ENCODE results near the gene MLLT10.

MLLT10 gene

DNA sequence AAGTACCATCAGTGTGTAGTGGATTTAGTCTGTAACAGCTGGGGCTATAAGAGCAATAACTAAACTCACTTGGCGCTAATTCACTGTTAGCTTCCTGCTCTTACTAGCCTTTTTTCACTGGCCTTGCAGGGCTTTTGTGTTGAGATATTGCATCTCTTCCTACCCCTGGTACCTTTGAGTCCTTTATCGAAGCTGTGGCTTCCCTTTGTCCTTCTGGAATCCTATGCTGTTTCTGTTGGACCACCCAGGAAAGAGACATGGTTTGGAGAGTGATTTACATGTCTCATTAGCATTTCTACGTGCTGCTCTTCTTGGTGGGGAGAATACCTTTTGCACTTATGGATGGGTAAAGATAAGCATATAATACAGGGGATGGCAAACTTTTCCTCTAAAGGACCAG is 103.8 kb downstream of the MLLT10 start:
- no peak for DNase-seq (ENCODE audit: insufficient read length, low spot score)
- TF ChIP-seq, protein P1, sequence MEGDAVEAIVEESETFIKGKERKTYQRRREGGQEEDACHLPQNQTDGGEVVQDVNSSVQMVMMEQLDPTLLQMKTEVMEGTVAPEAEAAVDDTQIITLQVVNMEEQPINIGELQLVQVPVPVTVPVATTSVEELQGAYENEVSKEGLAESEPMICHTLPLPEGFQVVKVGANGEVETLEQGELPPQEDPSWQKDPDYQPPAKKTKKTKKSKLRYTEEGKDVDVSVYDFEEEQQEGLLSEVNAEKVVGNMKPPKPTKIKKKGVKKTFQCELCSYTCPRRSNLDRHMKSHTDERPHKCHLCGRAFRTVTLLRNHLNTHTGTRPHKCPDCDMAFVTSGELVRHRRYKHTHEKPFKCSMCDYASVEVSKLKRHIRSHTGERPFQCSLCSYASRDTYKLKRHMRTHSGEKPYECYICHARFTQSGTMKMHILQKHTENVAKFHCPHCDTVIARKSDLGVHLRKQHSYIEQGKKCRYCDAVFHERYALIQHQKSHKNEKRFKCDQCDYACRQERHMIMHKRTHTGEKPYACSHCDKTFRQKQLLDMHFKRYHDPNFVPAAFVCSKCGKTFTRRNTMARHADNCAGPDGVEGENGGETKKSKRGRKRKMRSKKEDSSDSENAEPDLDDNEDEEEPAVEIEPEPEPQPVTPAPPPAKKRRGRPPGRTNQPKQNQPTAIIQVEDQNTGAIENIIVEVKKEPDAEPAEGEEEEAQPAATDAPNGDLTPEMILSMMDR (IDR thresholded peaks at IDR 0.05; ENCODE audit: insufficient read depth, missing control alignments), result no peak
- no peak for FAIRE-seq

DNA sequence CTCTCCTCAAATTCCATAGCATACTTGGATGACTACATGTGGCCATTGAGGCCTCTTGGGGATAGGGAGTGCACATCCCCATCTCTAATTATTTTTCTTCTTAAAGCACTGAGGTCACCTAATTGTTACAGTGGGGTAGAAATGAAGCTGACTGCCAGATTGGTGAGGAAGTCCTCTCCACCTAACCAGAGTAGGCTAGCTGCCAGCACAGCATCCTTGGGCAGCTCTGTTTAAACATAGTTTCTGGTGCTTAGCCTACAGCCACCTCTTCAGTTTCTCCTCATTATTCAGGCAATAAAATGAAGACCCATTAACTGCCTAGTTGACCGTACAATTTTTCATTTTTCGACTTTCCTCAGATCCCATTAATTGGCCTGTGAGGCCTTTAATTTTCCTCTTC is 104.6 kb downstream of the MLLT10 start:
- DNase-seq (ENCODE audit: insufficient read length, low spot score) (no peak), FAIRE-seq (no peak)
- TF ChIP-seq, protein P1 (IDR thresholded peaks at IDR 0.05; ENCODE audit: insufficient read depth, missing control alignments), result no peak

DNA sequence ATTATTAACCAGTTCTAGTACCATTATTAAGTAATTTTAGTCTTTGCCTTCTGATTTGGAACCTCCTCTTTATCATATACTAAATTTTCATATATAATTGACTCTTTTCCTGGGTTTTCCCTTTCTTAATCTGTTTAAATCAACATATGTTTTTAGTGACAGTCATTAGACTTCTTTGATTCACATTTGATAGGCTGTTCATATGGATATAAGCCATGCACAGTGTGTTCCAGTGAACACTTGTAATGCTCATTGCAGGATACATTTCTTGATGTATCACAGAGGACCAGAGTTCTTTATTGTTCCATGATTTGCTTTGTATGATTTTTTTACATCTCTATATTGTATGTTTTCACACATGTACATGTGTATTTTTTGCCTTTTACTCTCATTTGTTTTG is 114.0 kb downstream of the MLLT10 start:
- DNase-seq (ENCODE audit: insufficient read length, low spot score) (no peak), FAIRE-seq (peak; percentile 29)

DNA sequence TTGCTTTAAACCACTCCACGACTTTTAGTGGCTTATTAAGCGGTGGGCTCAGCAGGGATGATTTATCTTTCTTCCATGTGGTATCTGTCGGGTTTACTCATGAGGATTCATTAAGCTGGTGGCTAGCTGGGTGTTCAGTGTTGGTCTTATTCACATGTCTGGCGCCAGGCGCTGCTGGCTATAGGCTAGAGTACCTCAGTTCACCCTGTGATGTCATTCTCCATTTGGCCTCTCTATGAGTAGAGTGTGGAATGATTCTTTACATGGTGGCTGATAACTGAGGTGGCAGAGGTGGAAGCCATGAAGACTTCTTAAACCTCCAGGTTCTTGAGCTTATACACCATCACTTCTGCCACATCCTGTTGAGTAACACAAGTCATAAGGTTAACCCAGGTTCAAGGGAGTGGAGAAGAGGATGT is 115.4 kb downstream of the MLLT10 start:
- no peak for FAIRE-seq
- DNase-seq (ENCODE audit: insufficient read length, low spot score), result no peak
- TF ChIP-seq, protein P1 (IDR thresholded peaks at IDR 0.05; ENCODE audit: insufficient read depth, missing control alignments), result no peak

More for the DNA sequence above, 114.0 kb downstream of the MLLT10 start:
- TF ChIP-seq, protein P1 (IDR thresholded peaks at IDR 0.05; ENCODE audit: insufficient read depth, missing control alignments), result no peak

DNA sequence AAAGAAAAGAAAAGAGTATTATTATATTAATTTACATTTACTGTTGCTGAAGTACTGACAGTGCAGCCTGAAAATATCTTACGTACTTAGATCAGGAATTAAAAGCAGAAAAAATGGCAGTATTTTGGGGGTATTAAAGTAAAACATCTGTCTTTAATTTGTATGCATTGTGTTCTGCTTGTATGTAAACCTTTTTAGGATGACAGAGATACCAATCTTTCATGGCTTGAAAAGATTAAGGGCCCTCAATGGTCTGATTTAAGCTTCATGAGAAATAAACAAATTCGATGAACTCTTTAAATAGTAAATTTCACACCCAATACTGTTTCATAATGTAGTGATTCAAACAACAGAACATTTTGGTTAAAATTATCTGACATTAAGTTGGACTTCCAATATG is 116.3 kb downstream of the MLLT10 start:
- FAIRE-seq (no peak), DNase-seq (ENCODE audit: insufficient read length, low spot score) (no peak)
- TF ChIP-seq, protein P1 (IDR thresholded peaks at IDR 0.05; ENCODE audit: insufficient read depth, missing control alignments), result no peak

DNA sequence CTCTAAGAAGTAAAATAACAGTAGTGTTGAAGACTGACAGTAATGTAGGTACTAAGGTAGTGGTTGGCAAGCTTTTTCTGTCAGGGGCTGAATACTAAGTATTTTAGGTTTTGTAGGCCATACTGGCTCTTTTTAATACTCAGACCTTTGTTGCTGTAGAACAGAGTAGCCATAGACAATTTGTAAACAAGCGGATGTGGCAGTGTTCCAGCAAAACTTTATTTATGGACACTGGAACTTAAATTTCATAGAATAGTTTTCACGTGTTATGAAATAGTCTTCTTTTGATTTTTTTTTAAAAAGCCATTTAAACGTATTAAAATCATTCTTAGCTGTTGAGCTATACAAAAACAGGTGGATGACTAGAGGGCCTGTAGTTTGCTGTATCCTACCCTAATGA is 121.2 kb downstream of the MLLT10 start:
- TF ChIP-seq, protein P1 (IDR thresholded peaks at IDR 0.05; ENCODE audit: insufficient read depth, missing control alignments), result no peak
- no peak for FAIRE-seq

DNA sequence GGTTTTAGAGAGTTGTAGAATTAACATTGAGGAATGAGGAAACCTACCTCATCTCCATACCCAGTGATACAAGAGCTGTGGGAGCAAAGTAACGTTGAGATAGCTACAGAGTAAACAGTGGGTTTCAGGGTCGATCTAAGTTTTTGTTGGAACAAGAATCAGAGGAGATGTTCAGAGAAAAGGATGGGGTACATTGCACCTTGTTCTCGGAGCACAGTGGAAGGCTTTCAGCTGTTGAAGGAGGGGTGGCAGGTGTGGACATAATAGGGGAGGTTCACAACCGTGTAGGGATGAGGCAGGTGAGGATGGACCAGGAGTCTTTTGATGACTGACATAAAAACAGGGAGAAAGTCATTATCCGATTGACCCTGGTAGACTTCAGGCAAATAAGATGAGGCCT is 121.7 kb downstream of the MLLT10 start:
- TF ChIP-seq, protein P1 (IDR thresholded peaks at IDR 0.05; ENCODE audit: insufficient read depth, missing control alignments), result no peak
- no peak for FAIRE-seq
- no peak for DNase-seq (ENCODE audit: insufficient read length, low spot score)

More for the DNA sequence above, 121.2 kb downstream of the MLLT10 start:
- DNase-seq (ENCODE audit: insufficient read length, low spot score), result no peak

Measured in D721Med (cell line).